OCI-LY7 (cell line): ENCODE measurements around the gene ATP2A2. TPM values are rescaled to one million over a fixed set of nuclear protein-coding genes. Genes with fewer than 3 reads are reported as not detected.
A peak's percentile ranks its signal among the peaks of the same experiment; 100 is the strongest.

ENCODE experiments used
- Bru-seq: library from RNA; stranded (reverse); fragments of 400-500 nt; gene quantifications from one replicate; lab custom pipeline; 2021; lab: Mats Ljungman, UMichigan
- BruChase-seq, 2 experiments: library from RNA; stranded (reverse); fragments of 400-500 nt; gene quantifications; one replicate each; lab custom pipeline; 2021; lab: Mats Ljungman, UMichigan
- BruUV-seq: library from RNA; stranded (reverse); fragments of 400-500 nt; replicated peaks from 2 replicates; lab custom pipeline; 2021; lab: Mats Ljungman, UMichigan
- CTCF ChIA-PET: fragments of 300-600 bp; sonication (Branson Sonifier 250); formaldehyde crosslinking; loops from one replicate; lab custom pipeline; 2022; ENCODE audit warnings: antibody characterized with exemption; ENCODE audit not compliant: unreplicated experiment; lab: Charles Lee
- POLR2A ChIA-PET: fragments of 300-600 bp; sonication (Branson Sonifier 250); formaldehyde crosslinking; loops from one replicate; lab custom pipeline; 2022; ENCODE audit warnings: antibody characterized with exemption; lab: Charles Lee
- DNase-seq: peaks from one replicate; pipeline ENCODE4 v3.0.0-alpha.2; 2015; ENCODE audit warnings: low spot score
- H2AFZ ChIP-seq: fragments of 200-600 bp; sonication (generic), shearing (Covaris generic); 2 replicates; pipeline ENCODE4 v1.6.1; 2014; ENCODE audit warnings: mild to moderate bottlenecking, antibody characterized with exemption, low read length, moderate library complexity
- H3K27ac ChIP-seq: fragments of 200-600 bp; sonication (generic); 2 replicates; pipeline ENCODE4 v1.5.1; 2014; ENCODE audit warnings: mixed run types, low read depth, mild to moderate bottlenecking, moderate library complexity, low read length, inconsistent platforms; ENCODE audit not compliant: poor library complexity, severe bottlenecking
- H3K36me3 ChIP-seq: fragments of 200-600 bp; sonication (generic); 2 replicates; pipeline ENCODE4 v1.6.1; 2014; ENCODE audit warnings: mild to moderate bottlenecking, antibody characterized with exemption, low read length, moderate library complexity, mixed read lengths; ENCODE audit not compliant: insufficient read depth
- H3K4me1 ChIP-seq: fragments of 200-600 bp; sonication (generic); 2 replicates; pipeline ENCODE4 v1.5.1; 2014; ENCODE audit warnings: mild to moderate bottlenecking, low read length; ENCODE audit not compliant: insufficient read depth, poor library complexity, severe bottlenecking
- H3K4me2 ChIP-seq: fragments of 200-600 bp; sonication (generic); 2 replicates; pipeline ENCODE4 v1.6.1; 2014; ENCODE audit warnings: mild to moderate bottlenecking, low read length
- H3K4me3 ChIP-seq: fragments of 200-600 bp; sonication (generic); 2 replicates; pipeline ENCODE4 v1.5.1; 2014; ENCODE audit warnings: mild to moderate bottlenecking, low read depth, low read length; ENCODE audit not compliant: poor library complexity, severe bottlenecking
- H3K79me2 ChIP-seq: fragments of 200-600 bp; sonication (generic); 2 replicates; pipeline ENCODE4 v1.6.1; 2016; ENCODE audit warnings: low read depth, mild to moderate bottlenecking, low read length, moderate library complexity, mixed read lengths; ENCODE audit not compliant: insufficient read depth
- H3K9me2 ChIP-seq: fragments of 200-600 bp; sonication (generic); 2 replicates; pipeline ENCODE4 v1.6.1; 2016; ENCODE audit warnings: mild to moderate bottlenecking, low read length, mixed read lengths; ENCODE audit not compliant: insufficient read depth
- H3K9me3 ChIP-seq: fragments of 200-600 bp; sonication (generic); 2 replicates; pipeline ENCODE4 v1.6.1; 2014; ENCODE audit warnings: mild to moderate bottlenecking, mixed run types, low read length, mixed read lengths
- H4K20me1 ChIP-seq: fragments of 200-600 bp; sonication (generic); 2 replicates; pipeline ENCODE4 v1.6.1; 2014; ENCODE audit warnings: mild to moderate bottlenecking, antibody characterized with exemption, low read length, moderate library complexity, mixed read lengths; ENCODE audit not compliant: insufficient read depth
- CTCF ChIP-seq: fragments of 200-600 bp; sonication (generic); conservative IDR thresholded peaks from 2 replicates; pipeline ENCODE4 v1.5.1; 2014; ENCODE audit warnings: mild to moderate bottlenecking, antibody characterized with exemption, low read length, moderate library complexity, mixed read lengths
- EZH2phosphoT487 ChIP-seq: fragments of 200-600 bp; sonication (generic); IDR thresholded peaks from 2 replicates; pipeline ENCODE4 v1.6.1; 2018; ENCODE audit warnings: low read depth, borderline replicate concordance, mild to moderate bottlenecking, mixed run types, antibody characterized with exemption, low read length, moderate library complexity, mixed read lengths
- intact Hi-C: fragments of 100-400 bp; cut with micrococcal nuclease; formaldehyde crosslinking; loops from one replicate; pipeline ENCODE4 v1.10.0; 2022; ENCODE audit not compliant: unreplicated experiment
- long read RNA-seq: library from polyadenylated mRNA; stranded (forward); transcript quantifications from one replicate; pipeline ENCODE4 v2.0.0, GENCODE V29; 2022
- total RNA-seq, 2 experiments: library from RNA; depleted of rRNA in 1 of 2; stranded (reverse); fragments of >200 nt in 1 of 2; shearing (Covaris generic) in 1 of 2; gene quantifications; 2 replicates each; pipeline ENCODE4 v1.2.3, GENCODE V29; 2014 to 2022

The ATP2A2 gene
- total RNA-seq (2014; rRNA removed; shearing (Covaris generic)) (84.1 and 93.5 TPM in 2 replicates), total RNA-seq (2022) (166 and 178 TPM in 2 replicates), Bru-seq, nascent RNA (percentile 94 among the genes with signal in this experiment), BruChase-seq, experiment 1, labeled RNA remaining after a 6-hour chase (percentile 93 among the genes with signal in this experiment), BruChase-seq, experiment 2, labeled RNA remaining after a 2-hour chase (percentile 95 among the genes with signal in this experiment)
- long read RNA-seq, full-length matches to known transcripts: 1 of 24 reads
- long read RNA-seq, partial matches to known transcripts: 10 of 24 reads
- long read RNA-seq, other reads (novel, unspliced or antisense): 13 of 24 reads

- POLR2A ChIA-PET: interaction anchor here (0.8 to 2.1 kb wide), 8 partner anchors 10 to 279 kb away, joined by 3 to 12 read pairs (median 4); no protein-coding TSS in a partner anchor
Measured at GRCh38 chr12:110280779-110281548, at the start of gene ATP2A2. Gene ATP2A2, plus strand, starts transcription at chr12:110281247. Its CDS starts 543 bp downstream, at chr12:110281790.

GRCh38 chr12:110233212-110233903 is 47.7 kb upstream of the ATP2A2 start:
- no peak overlapping the region for H3K4me3 ChIP-seq
- H3K79me2 ChIP-seq: no peaks in the 10 kb centered on the region
- no peaks in the 10 kb centered on the region for H3K9me3 ChIP-seq
- ChIA-PET POLR2A (interaction anchor here (0.6 kb wide), 3 partner anchors 11 to 192 kb away, joined by 3 read pairs; no protein-coding TSS in a partner anchor), CTCF (no interaction called here)
- no peaks in the 10 kb centered on the region for H4K20me1 ChIP-seq
- intact Hi-C loops: no loop called here
- H3K27ac ChIP-seq: no peak overlapping the region
- no peak overlapping the region for H3K4me2 ChIP-seq
- BruUV-seq: no TSS peak
- TF ChIP-seq CTCF: no peak
- TF ChIP-seq EZH2phosphoT487: no peak
- no peak for DNase-seq
- no peaks in the 10 kb centered on the region for H3K9me2 ChIP-seq
- no peak overlapping the region for H2AFZ ChIP-seq
- H3K4me1 ChIP-seq: peaks cover 6% of the 10 kb centered on the region
- H3K36me3 ChIP-seq: no peaks in the 10 kb centered on the region

More at GRCh38 chr12:110280779-110281548, at the start of gene ATP2A2:
- Histone ChIP-seq H3K4me3 (peak within 1 kb of the TSS; percentile 86), H3K9me2 (no peaks in the 10 kb centered on the region), H4K20me1 (peaks cover 35% of the 10 kb centered on the region), H2AFZ (peak within 1 kb of the TSS; percentile 96), H3K4me2 (peak within 1 kb of the TSS; percentile 90), H3K79me2 (peaks cover 45% of the 10 kb centered on the region), H3K27ac (peak within 1 kb of the TSS; percentile 74), H3K4me1 (peaks cover 48% of the 10 kb centered on the region), H3K9me3 (no peaks in the 10 kb centered on the region), H3K36me3 (peaks cover 42% of the 10 kb centered on the region)
- DNase-seq: peak; percentile 95
- no peak for TF ChIP-seq EZH2phosphoT487
- no peak for TF ChIP-seq CTCF
- no TSS peak for BruUV-seq
- intact Hi-C loops: loop anchor here (1.0 to 10.0 kb wide), 4 partner anchors 156 to 304 kb away; partner anchors contain the start of genes IFT81 and PPTC7
- CTCF ChIA-PET: interaction anchor here (0.7 kb wide), 1 partner anchor 9 kb away, joined by 4 read pairs; no protein-coding TSS in a partner anchor
